ENCODE data around the gene SMIM35. TPM values are rescaled to one million over a fixed set of nuclear protein-coding genes. Genes with fewer than 3 reads are reported as not detected.

SMIM35 gene
- total RNA-seq, 2 experiments from 2014 or later, result 2.2 to 2.4 TPM

GRCh38 chr11:118124929-118125535 is 38.3 kb upstream of the SMIM35 start:
- ChIA-PET POLR2A (no interaction called here), CTCF (interaction anchor here (1.6 kb wide), 1 partner anchor 47 kb away, joined by 4 read pairs; no protein-coding TSS in a partner anchor)
- DNase-seq (no peak), ATAC-seq (no peak)
- H3K27ac Mint-ChIP-seq, result no peak overlapping the region
- H3K36me3 Mint-ChIP-seq (ENCODE audit: low read depth), result peaks cover 6% of the 10 kb centered on the region
- peaks cover 16% of the 10 kb centered on the region for H3K27me3 Mint-ChIP-seq (ENCODE audit: low read depth)
- H3K4me3 Mint-ChIP-seq, result no peak overlapping the region
- H3K4me1 Mint-ChIP-seq (ENCODE audit: low read depth), result peaks cover 9% of the 10 kb centered on the region
- peaks cover 9% of the 10 kb centered on the region for H3K9me3 Mint-ChIP-seq (ENCODE audit: insufficient read depth)

DNA sequence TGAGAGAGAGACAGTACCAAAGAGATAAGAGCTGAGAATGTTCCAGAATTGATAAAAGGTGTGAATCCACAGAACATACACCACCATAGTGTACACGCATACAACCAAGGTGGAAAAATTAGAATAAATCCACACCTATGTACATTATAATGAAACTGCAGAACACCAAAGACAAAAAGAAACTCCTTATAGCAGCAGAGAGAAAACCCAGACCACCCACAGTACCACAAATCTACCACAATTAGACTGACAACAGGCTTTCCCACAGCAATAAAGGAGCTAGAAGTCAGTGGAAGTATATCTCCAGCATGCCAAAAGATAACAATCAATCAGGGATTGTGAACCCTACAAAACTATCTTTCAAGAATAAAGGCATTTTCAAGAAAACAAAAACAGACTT is 34.0 kb upstream of the SMIM35 start:
- CTCF ChIA-PET, result interaction anchor here (2.2 kb wide), 1 partner anchor 24 kb away, joined by 5 read pairs; no protein-coding TSS in a partner anchor
- Mint-ChIP-seq H3K27me3 (ENCODE audit: low read depth) (peaks cover 7% of the 10 kb centered on the region), H3K27ac (no peak overlapping the region), H3K36me3 (ENCODE audit: low read depth) (peaks cover 6% of the 10 kb centered on the region), H3K4me1 (ENCODE audit: low read depth) (peaks cover 26% of the 10 kb centered on the region), H3K4me3 (no peak overlapping the region), H3K9me3 (ENCODE audit: insufficient read depth) (peaks cover 11% of the 10 kb centered on the region)
- POLR2A ChIA-PET, result no interaction called here
- ATAC-seq (no peak), DNase-seq (no peak)

GRCh38 chr11:118117790-118118601 is 31.2 kb upstream of the SMIM35 start:
- Mint-ChIP-seq H3K4me1 (ENCODE audit: low read depth) (peaks cover 51% of the 10 kb centered on the region), H3K4me3 (peak overlapping the region; percentile 64)

DNA sequence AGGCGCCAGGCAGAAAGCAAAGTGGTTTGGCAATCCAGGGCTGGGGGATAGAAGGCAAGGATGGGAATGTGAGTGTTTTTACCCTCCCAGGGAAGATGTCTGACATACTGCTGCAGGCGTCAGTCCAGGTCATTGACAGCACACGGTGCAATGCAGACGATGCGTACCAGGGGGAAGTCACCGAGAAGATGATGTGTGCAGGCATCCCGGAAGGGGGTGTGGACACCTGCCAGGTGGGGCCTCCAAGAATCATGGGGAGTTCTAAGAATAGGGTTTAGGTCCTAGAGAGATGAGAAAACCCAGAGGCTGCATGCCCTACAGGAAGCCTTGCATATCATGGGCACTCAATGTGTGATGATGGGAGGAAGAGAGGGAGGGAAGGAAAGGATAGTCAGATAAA is 28.3 kb upstream of the SMIM35 start:
- Mint-ChIP-seq H3K27ac (peak overlapping the region; percentile 30), H3K27me3 (ENCODE audit: low read depth) (no peaks in the 10 kb centered on the region), H3K4me1 (ENCODE audit: low read depth) (peaks cover 64% of the 10 kb centered on the region), H3K9me3 (ENCODE audit: insufficient read depth) (peaks cover 2% of the 10 kb centered on the region), H3K36me3 (ENCODE audit: low read depth) (no peaks in the 10 kb centered on the region), H3K4me3 (no peak overlapping the region)
- ATAC-seq, result no peak
- POLR2A ChIA-PET, result no interaction called here
- CTCF ChIA-PET, result interaction anchor here (0.8 to 1.1 kb wide), 3 partner anchors 57 to 168 kb away, joined by 3 to 4 read pairs (median 4); no protein-coding TSS in a partner anchor
- no peak for DNase-seq

More at GRCh38 chr11:118117790-118118601, 31.2 kb upstream of the SMIM35 start:
- CTCF ChIA-PET, result interaction anchor here (1.0 to 1.3 kb wide), 4 partner anchors 54 to 311 kb away, joined by 3 to 4 read pairs (median 4); no protein-coding TSS in a partner anchor
- ATAC-seq (peak; percentile 83), DNase-seq (peak; percentile 55)
- POLR2A ChIA-PET, result interaction anchor here (0.6 kb wide), 1 partner anchor 165 kb away, joined by 3 read pairs; no protein-coding TSS in a partner anchor
- H3K9me3 Mint-ChIP-seq (ENCODE audit: insufficient read depth), result peaks cover 11% of the 10 kb centered on the region
- H3K27ac Mint-ChIP-seq, result peak overlapping the region; percentile 80
- peaks cover 7% of the 10 kb centered on the region for H3K27me3 Mint-ChIP-seq (ENCODE audit: low read depth)
- peaks cover 6% of the 10 kb centered on the region for H3K36me3 Mint-ChIP-seq (ENCODE audit: low read depth)

DNA sequence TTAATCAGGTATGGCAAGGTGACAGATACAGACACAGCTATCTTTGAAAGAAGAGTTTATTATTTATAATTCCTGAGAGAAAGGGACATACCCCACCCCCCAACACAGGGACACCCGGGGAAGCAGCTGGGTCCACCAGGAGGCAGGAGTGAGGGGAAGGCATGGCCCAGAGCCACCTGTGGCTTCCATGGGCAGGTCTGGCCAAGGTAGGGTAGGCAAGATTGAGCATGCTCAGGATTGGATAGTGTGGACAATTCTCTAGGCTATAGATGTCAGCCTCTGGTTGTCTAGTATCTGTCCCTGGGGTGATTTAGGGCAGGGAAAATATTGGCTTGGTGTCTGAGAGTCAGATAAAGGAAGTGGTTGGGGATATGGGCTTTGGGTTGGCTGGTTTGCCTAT is 27.5 kb upstream of the SMIM35 start:
- ATAC-seq, result no peak
- Mint-ChIP-seq H3K27me3 (ENCODE audit: low read depth) (no peaks in the 10 kb centered on the region), H3K36me3 (ENCODE audit: low read depth) (no peaks in the 10 kb centered on the region), H3K4me1 (ENCODE audit: low read depth) (peaks cover 64% of the 10 kb centered on the region), H3K4me3 (no peak overlapping the region), H3K9me3 (ENCODE audit: insufficient read depth) (no peaks in the 10 kb centered on the region), H3K27ac (peak overlapping the region; percentile 30)
- POLR2A ChIA-PET, result interaction anchor here (0.6 kb wide), 1 partner anchor 18 kb away, joined by 3 read pairs; no protein-coding TSS in a partner anchor
- no peak for DNase-seq
- CTCF ChIA-PET, result interaction anchor here (0.8 to 1.4 kb wide), 5 partner anchors 20 to 307 kb away, joined by 3 to 6 read pairs (median 4); no protein-coding TSS in a partner anchor

DNA sequence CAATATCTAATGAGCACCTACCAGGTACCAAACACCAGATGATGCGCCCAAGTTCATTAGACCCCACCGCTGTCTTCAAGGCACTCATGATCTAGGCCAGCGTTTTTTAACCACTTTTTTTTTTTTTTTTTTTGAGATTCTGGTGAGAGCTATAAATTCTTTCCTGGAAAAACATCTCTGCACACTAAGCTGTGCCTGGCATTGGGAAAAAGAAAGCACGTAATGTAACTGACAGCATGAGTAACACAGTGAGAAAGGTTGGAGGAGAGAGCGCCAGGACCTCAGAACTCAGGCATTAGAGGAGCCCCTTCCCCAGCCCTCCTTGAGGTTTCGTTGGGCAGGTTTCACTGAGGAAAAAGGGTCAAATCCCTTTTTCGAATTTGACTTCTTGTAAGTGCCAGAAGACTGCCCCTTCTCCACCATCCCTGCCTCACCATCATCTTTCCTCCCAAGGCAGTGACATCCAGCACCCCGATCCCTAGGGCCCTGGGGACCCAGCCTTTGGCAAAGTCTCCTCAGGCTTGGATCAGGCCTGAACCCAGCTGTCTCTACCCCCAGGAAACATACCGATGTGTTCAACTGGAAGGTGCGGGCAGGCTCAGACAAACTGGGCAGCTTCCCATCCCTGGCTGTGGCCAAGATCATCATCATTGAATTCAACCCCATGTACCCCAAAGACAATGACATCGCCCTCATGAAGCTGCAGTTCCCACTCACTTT is 26.1 kb upstream of the SMIM35 start:
- Mint-ChIP-seq H3K4me3 (no peak overlapping the region), H3K9me3 (ENCODE audit: insufficient read depth) (no peaks in the 10 kb centered on the region), H3K36me3 (ENCODE audit: low read depth) (no peaks in the 10 kb centered on the region), H3K27me3 (ENCODE audit: low read depth) (no peaks in the 10 kb centered on the region), H3K27ac (no peak overlapping the region), H3K4me1 (ENCODE audit: low read depth) (peaks cover 57% of the 10 kb centered on the region)
- DNase-seq (no peak), ATAC-seq (no peak)
- CTCF ChIA-PET, result interaction anchor here (1.1 to 1.4 kb wide), 2 partner anchors 22 to 305 kb away, joined by 4 to 6 read pairs; no protein-coding TSS in a partner anchor
- POLR2A ChIA-PET, result no interaction called here

GRCh38 chr11:118111744-118112035 is 24.9 kb upstream of the SMIM35 start:
- Mint-ChIP-seq H3K27me3 (ENCODE audit: low read depth) (no peaks in the 10 kb centered on the region), H3K4me1 (ENCODE audit: low read depth) (peaks cover 45% of the 10 kb centered on the region), H3K4me3 (no peak overlapping the region), H3K9me3 (ENCODE audit: insufficient read depth) (no peaks in the 10 kb centered on the region), H3K36me3 (ENCODE audit: low read depth) (no peaks in the 10 kb centered on the region), H3K27ac (peak overlapping the region; percentile 21)
- ATAC-seq, result no peak
- ChIA-PET POLR2A (no interaction called here), CTCF (no interaction called here)
- DNase-seq, result no peak

- ChIA-PET CTCF (no interaction called here), POLR2A (no interaction called here)
- H3K4me1 Mint-ChIP-seq (ENCODE audit: low read depth), result peaks cover 42% of the 10 kb centered on the region
- DNase-seq, result no peak
- no peaks in the 10 kb centered on the region for H3K9me3 Mint-ChIP-seq (ENCODE audit: insufficient read depth)
- H3K4me3 Mint-ChIP-seq, result no peak overlapping the region
- H3K27me3 Mint-ChIP-seq (ENCODE audit: low read depth), result peaks cover under 1% of the 10 kb centered on the region
- no peaks in the 10 kb centered on the region for H3K36me3 Mint-ChIP-seq (ENCODE audit: low read depth)
- H3K27ac Mint-ChIP-seq, result no peak overlapping the region
- ATAC-seq, result no peak
Observed at GRCh38 chr11:118111019-118111743, 24.4 kb upstream of the SMIM35 start.

GRCh38 chr11:118109231-118109630 is 22.5 kb upstream of the SMIM35 start:
- no peak for DNase-seq
- Mint-ChIP-seq H3K36me3 (ENCODE audit: low read depth) (no peaks in the 10 kb centered on the region), H3K27me3 (ENCODE audit: low read depth) (peaks cover 7% of the 10 kb centered on the region), H3K4me1 (ENCODE audit: low read depth) (peaks cover 27% of the 10 kb centered on the region), H3K27ac (no peak overlapping the region), H3K4me3 (no peak overlapping the region), H3K9me3 (ENCODE audit: insufficient read depth) (no peaks in the 10 kb centered on the region)
- ChIA-PET POLR2A (interaction anchor here (0.6 kb wide), 1 partner anchor 256 kb away, joined by 4 read pairs; no protein-coding TSS in a partner anchor), CTCF (interaction anchor here (1.0 kb wide), 1 partner anchor 34 kb away, joined by 3 read pairs; no protein-coding TSS in a partner anchor)
- no peak for ATAC-seq

DNA sequence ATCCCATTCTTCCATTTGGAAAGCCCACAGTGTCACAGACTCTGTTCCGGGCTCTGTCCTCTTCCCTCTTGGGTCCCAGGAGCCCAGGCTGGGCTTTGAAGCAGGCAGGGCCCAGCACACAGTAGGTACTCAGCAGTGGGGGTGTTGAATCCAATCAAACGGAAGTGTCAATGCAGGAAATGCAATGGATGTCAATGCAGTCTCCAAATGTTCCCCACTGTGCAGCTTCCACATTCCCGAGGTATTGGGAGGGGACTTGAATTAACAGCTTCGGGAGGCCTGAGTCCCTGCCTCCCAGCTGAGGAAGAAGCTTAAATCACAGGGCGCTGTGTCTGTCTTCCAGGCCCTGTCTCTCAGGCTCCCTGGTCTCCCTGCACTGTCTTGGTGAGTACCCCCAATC is 21.8 kb upstream of the SMIM35 start:
- no peaks in the 10 kb centered on the region for H3K9me3 Mint-ChIP-seq (ENCODE audit: insufficient read depth)
- no peak for DNase-seq
- H3K27me3 Mint-ChIP-seq (ENCODE audit: low read depth), result peaks cover 9% of the 10 kb centered on the region
- H3K27ac Mint-ChIP-seq, result no peak overlapping the region
- no peak overlapping the region for H3K4me3 Mint-ChIP-seq
- no peak for ATAC-seq
- H3K36me3 Mint-ChIP-seq (ENCODE audit: low read depth), result no peaks in the 10 kb centered on the region
- ChIA-PET CTCF (no interaction called here), POLR2A (interaction anchor here (0.6 kb wide), 1 partner anchor 255 kb away, joined by 4 read pairs; no protein-coding TSS in a partner anchor)
- peaks cover 20% of the 10 kb centered on the region for H3K4me1 Mint-ChIP-seq (ENCODE audit: low read depth)

GRCh38 chr11:118106789-118107335 is 20.1 kb upstream of the SMIM35 start:
- H3K27ac Mint-ChIP-seq, result no peak overlapping the region
- DNase-seq, result no peak
- H3K27me3 Mint-ChIP-seq (ENCODE audit: low read depth), result peaks cover 9% of the 10 kb centered on the region
- peaks cover 8% of the 10 kb centered on the region for H3K4me1 Mint-ChIP-seq (ENCODE audit: low read depth)
- H3K9me3 Mint-ChIP-seq (ENCODE audit: insufficient read depth), result no peaks in the 10 kb centered on the region
- POLR2A ChIA-PET, result interaction anchor here (0.6 kb wide), 1 partner anchor 359 kb away, joined by 3 read pairs; no protein-coding TSS in a partner anchor
- no peak overlapping the region for H3K4me3 Mint-ChIP-seq
- H3K36me3 Mint-ChIP-seq (ENCODE audit: low read depth), result no peaks in the 10 kb centered on the region
- ATAC-seq, result no peak
- CTCF ChIA-PET, result no interaction called here

All from activated CD8-positive, alpha-beta T cell treated with anti-CD3 and anti-CD28 coated beads, Interleukin-2, amount 10 ng/mL, durations not matched to agents 7 days and 5 days (primary cell).